ENCODE measurements around the gene RGS7BP.

The RGS7BP gene

DNA sequence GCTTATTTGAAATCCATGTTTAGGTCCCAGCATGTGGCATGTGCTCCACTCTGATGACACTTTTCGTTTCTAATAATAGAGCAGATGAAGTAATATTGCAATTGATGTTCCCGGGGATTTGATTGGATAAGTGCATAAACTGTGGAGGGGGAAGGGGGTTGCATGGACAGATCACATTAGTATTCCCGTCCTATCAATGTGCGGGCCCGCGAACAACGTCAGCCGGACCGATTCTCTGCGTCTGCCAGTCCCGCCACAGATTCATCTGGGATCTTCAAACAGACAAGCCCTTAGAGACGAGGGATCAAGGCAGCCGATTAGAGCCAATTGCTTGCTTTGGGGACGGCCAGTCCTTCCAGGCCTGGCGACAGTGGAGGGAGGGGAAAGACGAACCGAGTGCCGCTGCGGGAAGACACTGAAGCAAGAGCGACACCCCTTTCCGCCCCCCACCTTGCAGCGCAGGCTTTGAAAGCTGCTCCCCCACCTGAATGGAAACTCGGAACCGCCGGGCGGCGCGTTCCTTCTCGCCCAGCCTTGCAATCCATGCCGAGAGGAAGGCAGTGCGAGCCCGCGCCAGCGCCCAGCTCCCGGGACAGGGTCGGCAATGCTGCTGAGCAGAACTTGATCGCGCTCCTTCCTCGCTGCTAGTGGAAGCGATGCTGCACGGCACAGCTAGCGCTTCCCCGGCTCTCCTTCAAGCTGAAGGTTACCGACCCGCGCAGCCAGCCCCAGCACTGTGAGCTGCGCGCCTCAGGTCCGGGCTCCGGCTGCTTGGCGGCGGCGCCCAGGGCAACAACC, at the start of gene RGS7BP:
TSS of gene RGS7BP (plus strand) at position 247 of the 798 bp plus-strand sequence. CDS start 610 bp downstream, outside the sequence.
- H3K27ac ChIP-seq: no peak within 1 kb of the TSS
- no peak for TF ChIP-seq ZFX (IDR thresholded peaks at IDR 0.05; ENCODE audit: borderline replicate concordance)
- no peak; the same call in 1 of the 2 replicates for TF ChIP-seq CTCF (IDR thresholded peaks at IDR 0.05)

GRCh38 chr5:64457846-64458245, 48.0 kb upstream of the RGS7BP start:
- TF ChIP-seq CTCF (IDR thresholded peaks at IDR 0.05) (no peak), ZFX (IDR thresholded peaks at IDR 0.05; ENCODE audit: borderline replicate concordance) (no peak)
- H3K27ac ChIP-seq: no peak overlapping the region

- H3K27ac ChIP-seq: no peak overlapping the region
- no peak for TF ChIP-seq ZFX (IDR thresholded peaks at IDR 0.05; ENCODE audit: borderline replicate concordance)
- no peak for TF ChIP-seq CTCF (IDR thresholded peaks at IDR 0.05)
Measured at GRCh38 chr5:64458948-64459347, 46.9 kb upstream of the RGS7BP start.

DNA sequence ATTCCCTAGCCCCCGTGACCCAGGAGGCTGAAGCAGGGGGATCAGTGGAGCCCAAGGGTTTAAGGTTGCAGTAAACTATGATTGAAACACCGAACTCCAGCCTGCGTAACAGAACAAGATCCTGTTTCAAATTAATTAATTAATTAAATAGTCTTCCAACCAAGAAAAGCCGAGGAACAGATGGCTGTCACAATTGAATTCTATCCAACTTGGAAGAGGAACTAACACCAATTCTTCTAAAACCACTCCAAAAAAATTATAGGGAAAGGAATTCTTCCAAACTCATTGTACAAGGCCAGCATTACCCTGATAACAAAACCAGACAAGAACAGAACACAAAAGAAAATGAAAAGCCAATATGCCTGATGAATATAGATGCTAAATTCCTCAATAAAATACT, 43.4 kb upstream of the RGS7BP start:
- no peak for TF ChIP-seq CTCF (IDR thresholded peaks at IDR 0.05)
- TF ChIP-seq ZFX (IDR thresholded peaks at IDR 0.05; ENCODE audit: borderline replicate concordance): no peak
- no peak overlapping the region for H3K27ac ChIP-seq

- H3K27ac ChIP-seq: no peak overlapping the region
- no peak for TF ChIP-seq CTCF (IDR thresholded peaks at IDR 0.05)
- TF ChIP-seq ZFX (IDR thresholded peaks at IDR 0.05; ENCODE audit: borderline replicate concordance): no peak
Measured at GRCh38 chr5:64486163-64486562, 19.7 kb upstream of the RGS7BP start.

- no peak overlapping the region for H3K27ac ChIP-seq
- TF ChIP-seq CTCF (IDR thresholded peaks at IDR 0.05): no peak
- TF ChIP-seq ZFX (IDR thresholded peaks at IDR 0.05; ENCODE audit: borderline replicate concordance): no peak
Measured at GRCh38 chr5:64487283-64487682, 18.5 kb upstream of the RGS7BP start.

- TF ChIP-seq CTCF (IDR thresholded peaks at IDR 0.05) (no peak), ZFX (IDR thresholded peaks at IDR 0.05; ENCODE audit: borderline replicate concordance) (no peak)
- H3K27ac ChIP-seq: no peak overlapping the region
Measured at GRCh38 chr5:64489857-64490256, 16.0 kb upstream of the RGS7BP start.
